K562 (cell line): ENCODE results near the gene POU2F1. TPM values are rescaled to one million over a fixed set of nuclear protein-coding genes. Genes with fewer than 3 reads are reported as not detected.

ENCODE experiments used
- ATAC-seq: fragments of 200-7000 bp; cut with Tn5 transposase; 3 replicates; pipeline ENCODE4 v1.9.1; 2020; ENCODE audit warnings: moderate library complexity
- BruUV-seq: library from RNA; stranded (reverse); fragments of 400-500 nt; replicated peaks from 2 replicates; lab custom pipeline; 2021; lab: Mats Ljungman, UMichigan
- CTCF ChIA-PET: fragments of 300-600 bp; formaldehyde crosslinking; extraction: SDS; loops from one replicate; lab custom pipeline; 2021; ENCODE audit warnings: low intra/inter-chr PET ratio; lab: Yijun Ruan, JAX
- POLR2A ChIA-PET: fragments of 300-600, 350-650 bp; sonication (Branson Sonifier 250); formaldehyde crosslinking; extraction: SDS; loops from one replicate; lab custom pipeline; 2021; ENCODE audit warnings: antibody characterized with exemption, inconsistent platforms; lab: Yijun Ruan, JAX
- DNase-seq, 4 experiments: peaks; one replicate each; pipeline versions ENCODE4 v3.0.0 to v3.0.0-alpha.2; 2011 to 2018; ENCODE audit warnings: low spot score in 3 of 4, mixed read lengths in 3 of 4; ENCODE audit errors: extremely low read depth in 1 of 4
- FAIRE-seq: peaks from 2 replicates; lab custom pipeline; 2011; peaks lifted over from hg19 to GRCh38; lab: Jason Lieb, UNC
- H2AFZ ChIP-seq: 2 replicates; pipeline ENCODE4 v1.6.0; 2011; ENCODE audit warnings: low read depth, low read length, control low read depth, inconsistent platforms
- H3K27ac ChIP-seq: fragments of 200-600 bp; 3 replicates; pipeline ENCODE4 v1.8.0; 2011; ENCODE audit warnings: low read depth, mild to moderate bottlenecking, control low read depth, inconsistent platforms, low read length, moderate library complexity, mixed read lengths; ENCODE audit errors: extremely low read depth
- H3K27me3 ChIP-seq, 2 experiments: fragments of 300-600 bp in 1 of 2; 2 replicates in 1 of 2; 3 replicates in 1 of 2; pipeline versions ENCODE4 v1.6.0 to v1.8.0; 2011; ENCODE audit warnings: inconsistent platforms in 2 of 2, low read length in 2 of 2, mild to moderate bottlenecking in 1 of 2, mixed read lengths in 1 of 2, moderate library complexity in 1 of 2; ENCODE audit not compliant: control insufficient read depth in 2 of 2, insufficient read depth in 2 of 2
- H3K36me3 ChIP-seq: fragments of 300-600 bp; 3 replicates; pipeline ENCODE4 v1.8.0; 2011; ENCODE audit warnings: mild to moderate bottlenecking, low read length, inconsistent platforms; ENCODE audit not compliant: control insufficient read depth, insufficient read depth
- H3K4me1 ChIP-seq, 2 experiments: fragments of 200-600 bp in 1 of 2; replicated peaks in 1 of 2; 2 replicates in 1 of 2; 3 replicates in 1 of 2; pipeline versions ENCODE4 v1.5.1 to v1.8.0; 2011; ENCODE audit warnings: inconsistent platforms in 2 of 2, low read length in 2 of 2, mild to moderate bottlenecking in 1 of 2, mixed read lengths in 1 of 2, moderate library complexity in 1 of 2; ENCODE audit not compliant: control insufficient read depth in 2 of 2, insufficient read depth in 2 of 2
- H3K4me2 ChIP-seq: 2 replicates; pipeline ENCODE4 v1.6.1; 2011; ENCODE audit warnings: low read length, control low read depth, inconsistent platforms, mixed read lengths; ENCODE audit not compliant: insufficient read depth
- H3K4me3 ChIP-seq: fragments of 200-600 bp; sonication (generic), shearing (Covaris generic); 2 replicates; pipeline ENCODE4 v1.5.1; 2016; ENCODE audit warnings: control low read depth, inconsistent platforms
- H3K79me2 ChIP-seq: fragments of 200-600 bp; 3 replicates; pipeline ENCODE4 v1.8.0; 2011; ENCODE audit warnings: low read length, inconsistent platforms; ENCODE audit not compliant: control insufficient read depth, insufficient read depth
- H3K9ac ChIP-seq, 2 experiments: 2 replicates each; pipeline versions ENCODE4 v1.6.0 to v1.6.1; 2011; ENCODE audit warnings: low read depth in 2 of 2, low read length in 2 of 2, control low read depth in 1 of 2, inconsistent platforms in 1 of 2, mild to moderate bottlenecking in 1 of 2, mixed read lengths in 1 of 2; ENCODE audit not compliant: insufficient read depth in 1 of 2
- H3K9me1 ChIP-seq: one replicate; pipeline ENCODE4 v1.6.0; 2011; ENCODE audit warnings: inconsistent platforms, mild to moderate bottlenecking, low read length, moderate library complexity; ENCODE audit not compliant: control insufficient read depth, insufficient read depth
- H3K9me3 ChIP-seq: replicated peaks from 2 replicates; pipeline ENCODE4 v1.5.1; 2011; ENCODE audit warnings: low read depth, low read length, inconsistent platforms; ENCODE audit not compliant: control insufficient read depth, insufficient read depth
- H4K20me1 ChIP-seq: replicated peaks from 2 replicates; pipeline ENCODE4 v1.6.1; 2011; ENCODE audit warnings: low read length, inconsistent platforms, mixed read lengths; ENCODE audit not compliant: control insufficient read depth, insufficient read depth
- FOSL1 ChIP-seq: fragments of 200-800 bp; sonication (Bioruptor generic); conservative IDR thresholded peaks from 2 replicates; pipeline ENCODE4 v1.6.1; 2016; ENCODE audit warnings: missing genetic modification characterization, missing compliant biosample characterization
- FOXA3 ChIP-seq, 2 experiments: fragments of 450-650 bp in 1 of 2; sonication (generic) in 1 of 2; formaldehyde crosslinking; IDR thresholded peaks in 1 of 2; conservative IDR thresholded peaks in 1 of 2; 2 replicates each; pipeline versions ENCODE4 v1.4.0 to v1.8.0; 2020 to 2022; ENCODE audit warnings: mild to moderate bottlenecking in 2 of 2, missing genetic modification reagents in 1 of 2
- KAT7 ChIP-seq: sonication (generic); formaldehyde crosslinking; IDR thresholded peaks from 2 replicates; pipeline ENCODE4 v1.8.0; 2022; ENCODE audit warnings: missing genetic modification reagents, mild to moderate bottlenecking, borderline replicate concordance
- MEF2A ChIP-seq: IDR thresholded peaks from 2 replicates; pipeline ENCODE4 v1.6.1; 2011; ENCODE audit warnings: low read depth, mild to moderate bottlenecking, low read length, moderate library complexity; ENCODE audit not compliant: control insufficient read depth
- NR4A1 ChIP-seq, 2 experiments: fragments of 250-450 bp in 1 of 2; fragments of 450-650 bp in 1 of 2; sonication (Bioruptor Pico) in 1 of 2; IDR thresholded peaks; 2 replicates each; pipeline versions ENCODE4 v1.4.0 to v1.6.1; 2016 to 2020; ENCODE audit warnings: mild to moderate bottlenecking in 2 of 2, missing compliant biosample characterization in 1 of 2, missing genetic modification characterization in 1 of 2, moderate library complexity in 1 of 2
- U2AF1 ChIP-seq: fragments of 200-400 bp; formaldehyde crosslinking; optimal IDR thresholded peaks from 2 replicates; pipeline ENCODE3; 2017; ENCODE audit warnings: mild to moderate bottlenecking, low read depth, low read length, moderate library complexity
- ZNF3 ChIP-seq: fragments of 250-450 bp; sonication (Bioruptor Pico); IDR thresholded peaks from 2 replicates; pipeline ENCODE4 v1.5.0; 2021; ENCODE audit warnings: mild to moderate bottlenecking, moderate library complexity
- WGBS: fragments of 100-300 bp; shearing (Covaris generic); methylation state at CpG from one replicate; pipeline ENCODE4 v1.1.6; 2016; ENCODE audit warnings: low coverage, mixed read lengths; ENCODE audit not compliant: insufficient coverage; ENCODE audit errors: missing lambda C conversion rate; 5-methylcytosine and 5-hydroxymethylcytosine counted together
- in situ Hi-C: fragments of 300-500 bp; cut with MboI; formaldehyde crosslinking; loops from 4 replicates; pipeline ENCODE4 v1.15.0; 2018; ENCODE audit warnings: inconsistent platforms, mixed read lengths
- intact Hi-C: fragments of 100-400 bp; cut with micrococcal nuclease; formaldehyde crosslinking; loops from 2 replicates; pipeline ENCODE4 v1.14.2; 2022
- polyA plus RNA-seq, 8 experiments: library from polyadenylated mRNA; depleted of rRNA in 4 of 8; stranded (reverse) in 5 of 8; unstranded in 3 of 8; fragments of >200 nt; fragmentation: Nextera tagmentation in 2 of 8; fragmentation: Illumina TruSeq in 1 of 8; extraction: Ambion mirVana in 2 of 8; extraction: Trizol in 1 of 8; gene quantifications; 2 replicates each; pipeline versions ENCODE4 v1.2.1 to v1.2.3, GENCODE V29; 2011 to 2014; ENCODE audit warnings: inconsistent platforms in 1 of 8, missing spikeins in 1 of 8
- total RNA-seq, 7 experiments: library from RNA; depleted of rRNA in 6 of 7; stranded (reverse); fragments of >200 nt in 6 of 7; fragmentation: Illumina TruSeq in 2 of 7; extraction: Trizol in 2 of 7; gene quantifications; 2 replicates each; pipeline versions ENCODE4 v1.2.1 to v1.2.3, GENCODE V29; 2011 to 2021; ENCODE audit warnings: low replicate concordance in 1 of 7
- TF ChIP-seq, protein P1 (sequence below), 2 experiments: fragments of 450-650 bp in 1 of 2; IDR thresholded peaks; 2 replicates each; pipeline ENCODE4 v1.6.1; 2011 to 2017; ENCODE audit warnings: low read depth in 2 of 2, antibody characterized with exemption in 1 of 2, borderline replicate concordance in 1 of 2, low read length in 1 of 2, mild to moderate bottlenecking in 1 of 2, mixed read lengths in 1 of 2; ENCODE audit not compliant: control insufficient read depth in 1 of 2
- TF ChIP-seq, protein P2 (sequence below): sonication (generic); IDR thresholded peaks from 2 replicates; pipeline ENCODE4 v1.6.1; 2016
- TF ChIP-seq, protein P3 (sequence below): fragments of 450-650 bp; formaldehyde crosslinking; IDR thresholded peaks from 2 replicates; pipeline ENCODE4 v1.4.0; 2022; ENCODE audit warnings: mild to moderate bottlenecking, moderate library complexity
- TF ChIP-seq, protein P4 (sequence below): fragments of 450-650 bp; formaldehyde crosslinking; IDR thresholded peaks from 2 replicates; pipeline ENCODE4 v1.4.0; 2022; ENCODE audit warnings: missing genetic modification characterization

The POU2F1 gene
- total and polyA plus RNA-seq, 9 of the 15 experiments (the other 6 are each of a cell fraction or from before 2014, with no cell fraction given) = 2.6 to 22.3 (median 8.8) TPM

- Histone ChIP-seq H3K79me2 (peaks cover 42% of the 10 kb centered on the region), H4K20me1 (no peaks in the 10 kb centered on the region), H3K4me3 (peak overlapping the region; percentile 69), H3K9me3 (no peaks in the 10 kb centered on the region), H3K9ac (peak overlapping the region in 1 of 2 experiments; percentile 94; a peak in 3 of 4 replicates), H3K4me1 (peaks cover 10 to 21% of the 10 kb centered on the region in 2 experiments; a peak in 4 of 5 replicates), H3K27ac (peak overlapping the region; percentile 95; the same call in 2 of the 3 replicates), H3K4me2 (peak overlapping the region; percentile 59), H3K27me3 (no peaks in the 10 kb centered on the region), H3K9me1 (no peaks in the 10 kb centered on the region), H3K36me3 (no peaks in the 10 kb centered on the region), H2AFZ (peak overlapping the region; percentile 99; the same call in 1 of the 2 replicates)
- no peak for DNase-seq
- in situ Hi-C loops = no loop called here
- whole genome bisulfite sequencing = 6% methylated on average over 5 of the region's 5 CpGs
- no peak for ATAC-seq
- intact Hi-C loops = no loop called here
- FAIRE-seq = no peak
- ChIA-PET POLR2A (interaction anchor here (0.6 to 2.9 kb wide), 15 partner anchors 9 to 1374 kb away, joined by 3 to 25 read pairs (median 3); no protein-coding TSS in a partner anchor), CTCF (interaction anchor here (0.5 kb wide), 1 partner anchor 33 kb away, joined by 3 read pairs; no protein-coding TSS in a partner anchor)
- no TSS peak for BruUV-seq
- TF ChIP-seq, protein P1, sequence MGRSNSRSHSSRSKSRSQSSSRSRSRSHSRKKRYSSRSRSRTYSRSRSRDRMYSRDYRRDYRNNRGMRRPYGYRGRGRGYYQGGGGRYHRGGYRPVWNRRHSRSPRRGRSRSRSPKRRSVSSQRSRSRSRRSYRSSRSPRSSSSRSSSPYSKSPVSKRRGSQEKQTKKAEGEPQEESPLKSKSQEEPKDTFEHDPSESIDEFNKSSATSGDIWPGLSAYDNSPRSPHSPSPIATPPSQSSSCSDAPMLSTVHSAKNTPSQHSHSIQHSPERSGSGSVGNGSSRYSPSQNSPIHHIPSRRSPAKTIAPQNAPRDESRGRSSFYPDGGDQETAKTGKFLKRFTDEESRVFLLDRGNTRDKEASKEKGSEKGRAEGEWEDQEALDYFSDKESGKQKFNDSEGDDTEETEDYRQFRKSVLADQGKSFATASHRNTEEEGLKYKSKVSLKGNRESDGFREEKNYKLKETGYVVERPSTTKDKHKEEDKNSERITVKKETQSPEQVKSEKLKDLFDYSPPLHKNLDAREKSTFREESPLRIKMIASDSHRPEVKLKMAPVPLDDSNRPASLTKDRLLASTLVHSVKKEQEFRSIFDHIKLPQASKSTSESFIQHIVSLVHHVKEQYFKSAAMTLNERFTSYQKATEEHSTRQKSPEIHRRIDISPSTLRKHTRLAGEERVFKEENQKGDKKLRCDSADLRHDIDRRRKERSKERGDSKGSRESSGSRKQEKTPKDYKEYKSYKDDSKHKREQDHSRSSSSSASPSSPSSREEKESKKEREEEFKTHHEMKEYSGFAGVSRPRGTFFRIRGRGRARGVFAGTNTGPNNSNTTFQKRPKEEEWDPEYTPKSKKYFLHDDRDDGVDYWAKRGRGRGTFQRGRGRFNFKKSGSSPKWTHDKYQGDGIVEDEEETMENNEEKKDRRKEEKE (IDR thresholded peaks at IDR 0.05; ENCODE audit: borderline replicate concordance in 1 of 2, control insufficient read depth in 1 of 2, low read depth in 2 of 2, low read length in 1 of 2) = 0 out of 4 replicates have a peak, but pooled peaks of 1 of the 2 experiments have one; percentile 10
- 0 out of 4 replicates have a peak, but pooled peaks of 1 of the 2 experiments have one; percentile 2 for TF ChIP-seq FOXA3 (CRISPR knock-in tag; conservative IDR thresholded peaks at IDR 0.05 in 1 of 2, IDR thresholded peaks at IDR 0.05 in 1 of 2)
- TF ChIP-seq MEF2A = no peak
- TF ChIP-seq, protein P2, sequence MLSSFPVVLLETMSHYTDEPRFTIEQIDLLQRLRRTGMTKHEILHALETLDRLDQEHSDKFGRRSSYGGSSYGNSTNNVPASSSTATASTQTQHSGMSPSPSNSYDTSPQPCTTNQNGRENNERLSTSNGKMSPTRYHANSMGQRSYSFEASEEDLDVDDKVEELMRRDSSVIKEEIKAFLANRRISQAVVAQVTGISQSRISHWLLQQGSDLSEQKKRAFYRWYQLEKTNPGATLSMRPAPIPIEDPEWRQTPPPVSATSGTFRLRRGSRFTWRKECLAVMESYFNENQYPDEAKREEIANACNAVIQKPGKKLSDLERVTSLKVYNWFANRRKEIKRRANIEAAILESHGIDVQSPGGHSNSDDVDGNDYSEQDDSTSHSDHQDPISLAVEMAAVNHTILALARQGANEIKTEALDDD = peak; percentile 49
- TF ChIP-seq U2AF1 = no peak
- TF ChIP-seq NR4A1 (CRISPR knock-in tag; IDR thresholded peaks at IDR 0.05) = no peak
- TF ChIP-seq NR4A1 (tag; IDR thresholded peaks at IDR 0.05) = 0 out of 2 replicates have a peak, but pooled peaks have one; percentile 19
- no peak for TF ChIP-seq ZNF3 (CRISPR knock-in tag)
- TF ChIP-seq FOSL1 = no peak
- TF ChIP-seq, protein P3, sequence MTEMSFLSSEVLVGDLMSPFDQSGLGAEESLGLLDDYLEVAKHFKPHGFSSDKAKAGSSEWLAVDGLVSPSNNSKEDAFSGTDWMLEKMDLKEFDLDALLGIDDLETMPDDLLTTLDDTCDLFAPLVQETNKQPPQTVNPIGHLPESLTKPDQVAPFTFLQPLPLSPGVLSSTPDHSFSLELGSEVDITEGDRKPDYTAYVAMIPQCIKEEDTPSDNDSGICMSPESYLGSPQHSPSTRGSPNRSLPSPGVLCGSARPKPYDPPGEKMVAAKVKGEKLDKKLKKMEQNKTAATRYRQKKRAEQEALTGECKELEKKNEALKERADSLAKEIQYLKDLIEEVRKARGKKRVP = no peak
- no peak for TF ChIP-seq KAT7 (CRISPR knock-in tag)
- TF ChIP-seq, protein P4, sequence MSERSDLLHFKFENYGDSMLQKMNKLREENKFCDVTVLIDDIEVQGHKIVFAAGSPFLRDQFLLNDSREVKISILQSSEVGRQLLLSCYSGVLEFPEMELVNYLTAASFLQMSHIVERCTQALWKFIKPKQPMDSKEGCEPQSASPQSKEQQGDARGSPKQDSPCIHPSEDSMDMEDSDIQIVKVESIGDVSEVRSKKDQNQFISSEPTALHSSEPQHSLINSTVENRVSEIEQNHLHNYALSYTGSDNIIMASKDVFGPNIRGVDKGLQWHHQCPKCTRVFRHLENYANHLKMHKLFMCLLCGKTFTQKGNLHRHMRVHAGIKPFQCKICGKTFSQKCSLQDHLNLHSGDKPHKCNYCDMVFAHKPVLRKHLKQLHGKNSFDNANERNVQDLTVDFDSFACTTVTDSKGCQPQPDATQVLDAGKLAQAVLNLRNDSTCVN (CRISPR knock-in tag) = no peak
Measured at GRCh38 chr1:167219194-167219593, 1.5 kb upstream of the POU2F1 start.
